Measurements from ENCODE around the gene TALDO1. TPM values are rescaled to one million over a fixed set of nuclear protein-coding genes. Genes with fewer than 3 reads are reported as not detected.

The TALDO1 gene
- total and polyA plus RNA-seq, 2 donors (not counting 3 experiments of a cell fraction or from before 2014, with no cell fraction given), result 211 to 294 TPM

- dilution Hi-C loops (cut with MboI; ENCODE audit: extremely low pct_ligation_motif_present, low sequenced_read_pairs), result no loop called here
- H3K36me3 ChIP-seq (ENCODE audit: control insufficient read depth in 2 of 2, extremely low read depth in 1 of 2, insufficient read depth in 2 of 2, low read length in 2 of 2), result no peaks in the 10 kb centered on the region
- no TSS peak for BruUV-seq (replicated peaks)
- H3K4me1 ChIP-seq (ENCODE audit: control insufficient read depth, extremely low read depth, insufficient read depth, low read length), result no peaks in the 10 kb centered on the region
- DNase-seq (ENCODE audit: low read depth, low spot score) (no peak), FAIRE-seq (no peak)
- no peak overlapping the region for H3K4me3 ChIP-seq (replicated peaks in 1 of 3; ENCODE audit: insufficient read depth in 1 of 3, low read depth in 1 of 3, low read length in 3 of 3)
- H3K9me1 ChIP-seq (replicated peaks; ENCODE audit: control insufficient read depth, extremely low read depth, insufficient read depth, low read length), result no peaks in the 10 kb centered on the region
- POLR2A ChIA-PET, result no interaction called here
- no peak overlapping the region for H3K9ac ChIP-seq (replicated peaks; ENCODE audit: extremely low read depth, insufficient read depth, low read length)
- no peaks in the 10 kb centered on the region for H3K79me2 ChIP-seq (ENCODE audit: control insufficient read depth, insufficient read depth, low read length)
- no peak overlapping the region for H2AFZ ChIP-seq (ENCODE audit: low read depth, low read length)
- H4K20me1 ChIP-seq (replicated peaks; ENCODE audit: control insufficient read depth, extremely low read depth, insufficient read depth, low read length), result no peaks in the 10 kb centered on the region
- intact Hi-C loops (cut with micrococcal nuclease), result loop anchor here (1.0 to 5.0 kb wide), 2 partner anchors 67 to 172 kb away; no protein-coding TSS in a partner anchor
- peaks cover 8 to 9% of the 10 kb centered on the region in 2 experiments for H3K27me3 ChIP-seq (ENCODE audit: control insufficient read depth in 2 of 2, insufficient read depth in 2 of 2, low read length in 2 of 2)
- no peak overlapping the region for H3K27ac ChIP-seq (ENCODE audit: insufficient read depth, low read depth, low read length)
- TF ChIP-seq JUN (IDR thresholded peaks at IDR 0.05; ENCODE audit: borderline replicate concordance, insufficient read depth, insufficient read length, low read depth), result no peak
- no peak for TF ChIP-seq EZH2 (IDR thresholded peaks at IDR 0.05; ENCODE audit: borderline replicate concordance, low read depth, low read length, severe bottlenecking)
- TF ChIP-seq POLR2A (IDR thresholded peaks at IDR 0.05; ENCODE audit: low read depth, low read length), result no peak
- TF ChIP-seq CTCF (IDR thresholded peaks at IDR 0.05; ENCODE audit: extremely low read depth in 1 of 2, insufficient read depth in 1 of 2, low read depth in 1 of 2, low read length in 2 of 2), result no peak
- no peak for TF ChIP-seq GATA2 (IDR thresholded peaks at IDR 0.05; ENCODE audit: insufficient read depth, insufficient read length, low read depth, low read length)
- TF ChIP-seq FOS (IDR thresholded peaks at IDR 0.05; ENCODE audit: borderline replicate concordance, insufficient read depth, low read length), result no peak
- TF ChIP-seq MYC (IDR thresholded peaks at IDR 0.05; ENCODE audit: low read depth, low read length), result no peak
- TF ChIP-seq POLR2AphosphoS5 (IDR thresholded peaks at IDR 0.05; ENCODE audit: insufficient read depth, low read depth, low read length), result no peak
- TF ChIP-seq MAX (IDR thresholded peaks at IDR 0.05; ENCODE audit: insufficient read depth, insufficient read length), result no peak
- no peaks in the 10 kb centered on the region for H3K9me3 ChIP-seq (replicated peaks; ENCODE audit: control insufficient read depth, insufficient read depth, low read length)
- H3K4me2 ChIP-seq (ENCODE audit: insufficient read depth, low read length), result no peak overlapping the region
- CTCF ChIA-PET, result interaction anchor here (0.6 to 3.7 kb wide), 8 partner anchors 9 to 153 kb away, joined by 3 to 26 read pairs (median 8); partner anchors contain the start of genes DEAF1, PHRF1, TALDO1 and TMEM80
Measured at GRCh38 chr11:728901-729491, 18.3 kb upstream of the TALDO1 start.

Data from endothelial cell of umbilical vein (primary cell).